Epithelial cell of proximal tubule (primary cell): ENCODE measurements around the gene CELF5. TPM values are rescaled to one million over a fixed set of nuclear protein-coding genes. Genes with fewer than 3 reads are reported as not detected.
A peak's percentile ranks its signal among the peaks of the same experiment; 100 is the strongest.

Experiments
- DNase-seq: peaks from one replicate; pipeline ENCODE4 v3.0.0-alpha.2; 2011; ENCODE audit warnings: low read depth
- H3K4me3 ChIP-seq: 2 replicates; pipeline ENCODE4 v1.5.1; 2011; ENCODE audit warnings: low read depth, mild to moderate bottlenecking, low read length
- CTCF ChIP-seq: conservative IDR thresholded peaks from 2 replicates; pipeline ENCODE4 v1.5.1; 2012; ENCODE audit warnings: low read depth, mild to moderate bottlenecking, low read length
- total RNA-seq: library from RNA; depleted of rRNA; stranded (reverse); fragments of >200 nt; gene quantifications from 2 replicates; pipeline ENCODE4 v1.2.3, GENCODE V29; 2015

The CELF5 gene
- total RNA-seq, 1 donor from 2014 or later, result not detected

DNA sequence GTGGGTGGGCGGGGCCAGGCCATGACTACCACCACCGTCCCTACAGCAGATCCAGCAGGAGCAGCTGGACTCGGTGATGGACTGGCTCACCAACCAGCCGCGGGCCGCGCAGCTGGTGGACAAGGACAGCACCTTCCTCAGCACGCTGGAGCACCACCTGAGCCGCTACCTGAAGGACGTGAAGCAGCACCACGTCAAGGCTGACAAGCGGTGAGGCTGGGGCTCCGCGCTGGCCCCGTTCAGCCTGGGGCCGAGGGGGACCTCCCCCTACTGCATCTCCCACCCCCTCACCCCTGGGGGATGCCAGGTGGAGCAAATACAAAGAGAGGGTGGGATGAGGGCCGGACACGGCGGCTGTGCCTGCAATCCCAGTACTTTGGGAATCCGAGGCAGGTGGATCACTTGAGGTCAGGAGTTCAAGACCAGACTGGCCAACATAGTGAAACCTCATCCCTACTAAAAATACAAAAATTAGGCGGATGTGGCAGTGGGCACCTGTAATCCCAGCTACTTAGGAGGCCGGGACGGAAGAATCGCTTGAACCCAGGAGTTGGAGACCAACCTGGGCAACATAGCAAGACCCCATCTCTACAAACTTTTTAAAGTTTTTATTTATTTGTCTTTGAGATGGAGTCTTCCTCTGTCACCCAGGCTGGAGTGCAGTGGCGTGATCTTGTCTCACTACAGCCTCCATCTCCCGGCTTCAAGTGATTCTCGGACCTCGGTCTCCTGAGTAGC is 18.1 kb upstream of the CELF5 start:
- DNase-seq, result no peak

DNA sequence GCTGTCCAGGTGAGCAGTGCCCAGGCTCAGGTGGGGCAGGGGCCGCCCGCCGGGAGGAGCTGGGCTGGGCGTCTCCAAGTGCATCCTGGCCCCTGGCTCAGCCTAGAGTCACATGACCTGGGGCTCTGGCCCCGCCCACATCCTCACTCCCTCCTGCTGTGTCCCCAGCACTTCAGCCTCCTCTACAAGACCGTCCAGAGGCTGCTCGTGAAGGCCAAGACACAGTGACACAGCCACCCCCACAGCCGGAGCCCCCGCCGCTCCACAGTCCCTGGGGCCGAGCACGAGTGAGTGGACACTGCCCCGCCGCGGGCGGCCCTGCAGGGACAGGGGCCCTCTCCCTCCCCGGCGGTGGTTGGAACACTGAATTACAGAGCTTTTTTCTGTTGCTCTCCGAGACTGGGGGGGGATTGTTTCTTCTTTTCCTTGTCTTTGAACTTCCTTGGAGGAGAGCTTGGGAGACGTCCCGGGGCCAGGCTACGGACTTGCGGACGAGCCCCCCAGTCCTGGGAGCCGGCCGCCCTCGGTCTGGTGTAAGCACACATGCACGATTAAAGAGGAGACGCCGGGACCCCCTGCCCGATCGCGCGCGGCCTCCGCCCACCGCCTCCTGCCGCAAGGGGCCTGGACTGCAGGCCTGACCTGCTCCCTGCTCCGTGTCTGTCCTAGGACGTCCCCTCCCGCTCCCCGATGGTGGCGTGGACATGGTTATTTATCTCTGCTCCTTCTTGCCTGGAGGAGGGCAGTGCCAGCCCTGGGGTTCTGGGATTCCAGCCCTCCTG is 16.8 kb upstream of the CELF5 start:
- DNase-seq, result no peak
- no peak for TF ChIP-seq CTCF
- H3K4me3 ChIP-seq, result no peak overlapping the region

More for the DNA sequence above, 18.1 kb upstream of the CELF5 start:
- TF ChIP-seq CTCF, result no peak
- H3K4me3 ChIP-seq, result no peak overlapping the region

DNA sequence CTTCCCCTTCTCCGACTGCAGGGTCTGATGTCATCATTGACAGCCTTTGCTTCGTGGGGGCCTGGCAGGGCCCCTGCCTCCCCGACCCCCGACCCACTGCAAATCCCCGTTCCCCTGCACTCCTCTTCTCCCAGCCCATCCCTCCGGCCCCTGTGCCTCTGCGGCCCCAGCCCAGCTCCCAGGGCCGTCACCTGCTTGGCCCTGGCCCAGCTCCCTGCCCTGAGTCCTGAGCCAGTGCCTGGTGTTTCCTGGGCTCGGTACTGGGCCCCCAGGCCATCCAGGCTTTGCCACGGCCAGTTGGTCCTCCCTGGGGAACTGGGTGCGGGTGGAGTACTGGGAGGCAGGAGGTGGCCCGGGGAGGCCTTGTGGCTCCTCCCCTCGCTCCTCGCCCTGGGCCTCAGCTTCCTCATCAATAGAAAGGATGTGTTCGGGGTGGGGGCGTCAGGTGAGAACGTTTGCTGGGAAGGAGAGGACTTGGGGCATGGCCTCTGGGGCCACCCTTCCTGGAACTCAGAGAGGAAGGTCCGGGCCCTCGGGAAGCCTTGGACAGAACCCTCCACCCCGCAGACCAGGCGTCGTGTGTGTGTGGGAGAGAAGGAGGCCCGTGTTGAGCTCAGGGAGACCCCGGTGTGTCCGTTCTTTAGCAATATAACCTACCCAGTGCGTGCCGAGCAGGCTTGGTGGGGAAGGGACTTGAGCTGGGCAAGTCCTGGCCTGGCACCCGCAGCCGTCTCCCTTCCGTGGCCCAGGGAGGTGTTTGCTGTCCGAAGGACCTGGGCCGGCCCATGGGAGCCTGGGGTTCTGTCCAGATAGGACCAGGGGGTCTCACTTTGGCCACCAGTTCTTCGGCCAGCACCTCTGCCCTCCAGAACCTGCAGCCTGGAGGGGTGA is 15.9 kb upstream of the CELF5 start:
- no peak overlapping the region for H3K4me3 ChIP-seq

GRCh38 chr19:3210347-3211017 is 14.0 kb upstream of the CELF5 start:
- H3K4me3 ChIP-seq, result no peak overlapping the region
- TF ChIP-seq CTCF, result peak; percentile 69
- DNase-seq, result no peak

More for the DNA sequence above, 15.9 kb upstream of the CELF5 start:
- no peak for TF ChIP-seq CTCF
- no peak for DNase-seq

GRCh38 chr19:3211191-3211590 is 13.3 kb upstream of the CELF5 start:
- DNase-seq, result no peak
- H3K4me3 ChIP-seq, result no peak overlapping the region
- no peak for TF ChIP-seq CTCF

DNA sequence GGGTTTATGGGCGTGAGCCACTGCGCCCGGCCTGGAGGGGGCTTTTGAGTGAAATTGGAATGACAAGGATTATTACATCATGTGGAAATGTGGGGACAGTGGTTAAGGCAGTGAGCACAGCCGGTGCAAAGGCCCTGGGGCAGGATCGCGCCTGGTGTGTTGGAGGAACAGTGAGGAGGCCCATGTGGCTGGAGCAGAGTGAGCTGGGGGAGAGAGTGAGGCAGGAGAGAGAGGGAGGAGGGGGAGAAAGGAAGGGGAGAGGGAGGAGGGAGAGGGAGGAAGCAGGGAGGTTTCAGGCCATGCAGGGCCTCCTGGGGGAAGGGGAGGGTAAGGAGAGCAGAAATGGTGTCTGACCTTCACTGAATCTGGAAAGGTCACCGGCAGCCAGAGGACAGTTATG is 11.3 kb upstream of the CELF5 start:
- TF ChIP-seq CTCF, result no peak
- H3K4me3 ChIP-seq, result no peak overlapping the region
- DNase-seq, result no peak
